HG03565 (cell line): ENCODE results near the gene TMEM107.
A peak's percentile ranks its signal among the peaks of the same experiment; 100 is the strongest.
"Not testable (repeated sequence)": the region's sequence is repeated elsewhere in the genome, so short reads cannot be mapped to it uniquely, and the experiment has no call there.

Source experiments
- ATAC-seq: cut with Tn5 transposase; IDR thresholded peaks from one replicate; pipeline ENCODE4 v1.9.1; 2021; ENCODE audit warnings: mild to moderate bottlenecking, moderate library complexity; ENCODE audit not compliant: unreplicated experiment

The TMEM107 gene

DNA sequence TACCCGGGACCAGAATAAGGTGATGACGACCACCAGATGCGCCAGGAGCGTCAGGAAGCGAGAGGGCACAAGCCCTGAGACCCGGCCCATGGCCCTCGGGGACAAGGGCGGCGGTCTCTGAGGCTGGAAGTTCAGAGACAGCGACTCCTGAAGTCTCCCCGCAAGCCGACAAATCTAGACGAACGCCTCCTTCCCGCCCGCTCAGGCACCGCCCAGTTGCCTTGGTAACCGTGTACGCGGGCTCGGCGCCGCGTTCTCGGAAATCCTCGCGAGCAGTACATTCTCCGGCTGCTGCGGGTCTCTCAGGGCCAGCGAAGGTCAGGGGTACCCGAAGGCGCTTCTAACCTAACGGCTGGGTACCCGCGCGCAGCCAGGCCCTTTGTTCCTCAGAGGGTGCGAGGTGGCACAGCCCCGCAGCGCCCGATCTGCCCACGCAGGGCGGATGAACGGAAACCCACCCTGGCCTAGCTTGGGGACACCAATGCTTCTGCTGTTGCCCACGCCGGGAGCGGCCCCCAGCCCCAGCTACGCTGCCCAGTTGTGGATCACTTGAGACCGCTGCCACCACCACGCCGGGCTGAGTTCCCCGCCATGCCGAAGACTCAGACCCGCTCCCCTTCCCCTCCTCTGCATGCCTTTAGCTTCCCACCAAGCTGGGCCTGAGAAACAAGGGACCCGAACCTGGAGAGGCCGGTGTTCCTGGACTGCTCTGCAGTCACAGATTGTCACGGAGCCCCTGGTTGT lies at the start of gene TMEM107:
Gene TMEM107 (minus strand): TSS at position 184 of the 744 bp plus-strand sequence. CDS start 94 bp downstream, at position 90.
- no peak for ATAC-seq

DNA sequence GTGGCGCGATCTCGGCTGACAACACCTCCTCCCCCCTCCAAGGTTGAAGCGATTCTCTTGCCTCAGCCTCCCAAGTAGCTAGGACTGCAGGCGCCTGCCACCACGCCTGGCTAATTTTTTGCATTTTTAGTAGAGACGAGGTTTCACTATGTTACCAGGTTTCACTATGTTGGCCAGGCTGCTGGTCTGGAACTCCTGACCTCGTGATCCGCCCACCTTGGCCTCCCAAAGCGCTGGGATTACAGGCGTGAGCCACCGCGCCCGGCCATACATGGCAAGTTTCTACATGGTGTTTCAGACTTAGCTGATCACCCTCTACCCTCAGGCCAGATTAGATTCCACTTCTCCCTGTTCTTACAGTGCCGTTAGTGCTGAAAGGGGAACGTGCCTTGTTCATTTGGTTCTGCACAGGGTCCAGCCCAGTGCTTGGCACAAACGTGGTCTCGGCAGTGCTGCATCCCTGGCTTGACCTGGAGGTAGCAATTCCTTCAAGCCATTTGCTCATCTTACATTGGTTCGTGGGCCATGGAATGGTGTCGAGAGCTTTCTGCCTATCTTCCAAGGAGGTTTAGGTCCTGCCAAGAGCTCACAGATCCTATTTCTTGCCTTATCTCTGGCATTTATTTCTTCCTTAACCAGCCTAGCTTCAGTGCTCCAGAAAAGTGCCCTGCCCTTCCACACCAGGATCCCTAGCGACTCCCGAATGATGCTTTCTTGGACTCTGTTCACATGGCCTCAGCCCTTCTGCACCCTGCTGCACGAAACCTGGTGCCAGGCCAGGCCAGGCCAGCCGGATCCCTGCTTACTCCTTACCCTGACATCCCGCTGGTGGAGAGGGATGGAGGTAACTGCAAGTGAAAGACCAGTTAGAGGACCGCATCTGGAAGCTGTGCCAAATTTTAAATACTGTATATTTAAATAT lies 49.0 kb upstream of the TMEM107 start:
- no peak for ATAC-seq

DNA sequence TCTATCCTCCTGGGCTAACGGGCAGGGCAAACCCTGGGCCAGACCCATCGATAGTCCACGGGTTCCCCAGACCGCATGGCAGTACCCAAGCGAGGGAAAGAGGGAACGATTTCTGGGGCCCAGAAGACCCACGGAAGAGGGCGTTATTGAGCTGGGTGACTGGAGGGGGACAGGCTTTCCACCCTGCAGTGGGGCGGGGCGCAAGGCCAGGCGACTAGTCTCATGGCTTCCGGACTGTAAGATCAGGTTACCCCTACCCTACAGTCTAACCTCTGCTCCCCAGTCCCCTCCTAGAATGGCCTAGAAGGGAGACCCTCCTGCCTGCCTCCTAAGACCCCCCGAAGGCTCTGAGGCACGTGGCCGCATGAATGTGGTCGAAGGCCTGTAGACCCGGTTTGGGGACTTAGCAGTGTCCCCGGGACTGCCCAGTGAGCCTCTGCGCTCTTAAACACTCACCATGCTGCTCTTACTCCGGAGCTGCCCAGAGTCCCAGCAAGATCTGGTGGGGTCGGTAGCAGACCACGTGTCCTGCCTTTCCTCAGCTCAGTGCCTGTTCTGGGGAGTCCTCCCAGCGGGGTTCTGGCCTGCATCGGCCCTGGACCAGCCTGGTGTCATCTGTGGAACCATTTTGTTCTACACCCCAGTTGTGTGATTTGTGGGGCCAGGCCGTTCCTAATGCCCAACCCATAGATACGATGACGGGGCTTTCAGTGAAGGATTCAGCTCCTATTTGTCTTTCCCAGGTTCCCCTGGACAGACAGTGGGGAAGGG lies 47.4 kb upstream of the TMEM107 start:
- ATAC-seq = no peak

DNA sequence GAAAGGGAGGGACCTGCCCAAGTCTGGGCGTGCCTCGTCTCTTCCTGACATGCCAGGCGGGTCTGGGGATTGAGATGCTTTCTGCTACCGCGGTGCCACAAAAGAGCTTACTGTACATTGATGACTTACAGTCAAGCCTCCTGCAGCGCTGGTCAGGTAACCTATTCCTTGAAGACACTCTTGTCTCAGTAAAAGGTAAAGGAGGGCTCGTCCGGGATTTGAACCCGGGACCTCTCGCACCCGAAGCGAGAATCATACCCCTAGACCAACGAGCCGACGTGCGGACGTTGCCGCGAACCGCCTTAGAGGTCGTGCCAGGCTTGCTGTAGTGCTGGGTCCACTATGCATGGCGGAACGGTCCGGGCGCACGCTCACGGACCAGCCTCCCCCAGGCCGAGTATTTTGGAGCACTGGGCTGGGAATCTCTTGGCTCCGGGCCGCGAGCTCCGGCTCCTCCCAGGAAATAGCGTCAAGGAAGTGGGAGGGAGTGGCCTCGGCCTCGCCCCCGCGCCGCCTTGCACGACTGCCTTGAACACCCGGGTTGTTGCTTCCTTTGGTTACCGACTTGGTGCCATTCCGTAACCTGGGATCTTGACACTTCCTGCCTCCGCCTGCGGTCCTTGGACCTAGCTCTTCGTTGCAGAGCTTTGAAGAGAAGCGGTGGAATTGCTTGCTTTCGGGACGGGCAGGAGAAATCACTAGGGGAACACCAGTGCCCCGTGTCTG lies 46.6 kb upstream of the TMEM107 start:
- peak; percentile 27 for ATAC-seq

DNA sequence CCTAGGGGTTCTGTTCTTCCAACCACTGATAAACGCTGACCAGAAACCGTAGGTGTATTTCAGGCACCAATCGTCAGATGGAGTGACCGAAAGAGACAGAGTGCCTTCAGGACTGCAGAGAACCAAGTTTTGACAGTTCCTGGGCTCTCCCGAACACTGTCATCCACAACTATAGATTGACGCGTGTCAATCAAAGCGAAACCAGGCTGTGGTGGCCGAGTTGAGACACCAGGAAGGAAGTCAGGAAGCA lies 46.1 kb upstream of the TMEM107 start:
- no peak for ATAC-seq

DNA sequence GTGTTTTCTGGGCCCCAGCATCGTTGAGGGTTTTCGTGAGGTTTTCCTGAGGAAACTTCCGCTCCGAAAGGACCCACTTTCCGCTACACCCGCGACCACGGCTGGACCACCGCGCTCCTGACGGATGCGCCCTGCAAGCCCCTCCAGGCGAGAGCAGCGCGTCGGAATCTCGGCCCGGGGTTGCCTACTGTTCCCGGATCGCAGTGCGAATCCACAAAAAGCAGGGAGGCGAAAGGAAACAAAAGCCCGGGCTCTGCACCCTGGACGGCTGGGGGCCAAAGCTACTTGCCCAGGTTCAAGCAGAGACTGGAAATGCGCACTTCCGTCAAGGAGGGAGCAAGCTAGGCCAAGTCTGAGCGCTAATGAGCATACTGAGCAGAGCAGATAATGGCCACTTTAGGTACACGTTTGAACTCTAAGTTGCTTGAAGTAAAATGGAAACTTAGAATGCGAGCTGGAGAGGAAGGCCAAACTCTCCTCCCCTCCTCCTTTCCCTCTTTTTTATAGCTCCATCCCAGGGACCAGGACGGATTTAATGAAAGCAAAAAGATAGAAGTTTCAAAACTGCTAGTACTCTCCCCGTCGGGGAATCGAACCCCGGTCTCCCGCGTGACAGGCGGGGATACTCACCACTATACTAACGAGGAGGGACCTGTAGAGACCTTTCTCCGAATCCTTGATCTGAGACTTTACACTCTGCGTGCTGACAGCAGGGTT lies 45.6 kb upstream of the TMEM107 start:
- ATAC-seq = peak; percentile 34

DNA sequence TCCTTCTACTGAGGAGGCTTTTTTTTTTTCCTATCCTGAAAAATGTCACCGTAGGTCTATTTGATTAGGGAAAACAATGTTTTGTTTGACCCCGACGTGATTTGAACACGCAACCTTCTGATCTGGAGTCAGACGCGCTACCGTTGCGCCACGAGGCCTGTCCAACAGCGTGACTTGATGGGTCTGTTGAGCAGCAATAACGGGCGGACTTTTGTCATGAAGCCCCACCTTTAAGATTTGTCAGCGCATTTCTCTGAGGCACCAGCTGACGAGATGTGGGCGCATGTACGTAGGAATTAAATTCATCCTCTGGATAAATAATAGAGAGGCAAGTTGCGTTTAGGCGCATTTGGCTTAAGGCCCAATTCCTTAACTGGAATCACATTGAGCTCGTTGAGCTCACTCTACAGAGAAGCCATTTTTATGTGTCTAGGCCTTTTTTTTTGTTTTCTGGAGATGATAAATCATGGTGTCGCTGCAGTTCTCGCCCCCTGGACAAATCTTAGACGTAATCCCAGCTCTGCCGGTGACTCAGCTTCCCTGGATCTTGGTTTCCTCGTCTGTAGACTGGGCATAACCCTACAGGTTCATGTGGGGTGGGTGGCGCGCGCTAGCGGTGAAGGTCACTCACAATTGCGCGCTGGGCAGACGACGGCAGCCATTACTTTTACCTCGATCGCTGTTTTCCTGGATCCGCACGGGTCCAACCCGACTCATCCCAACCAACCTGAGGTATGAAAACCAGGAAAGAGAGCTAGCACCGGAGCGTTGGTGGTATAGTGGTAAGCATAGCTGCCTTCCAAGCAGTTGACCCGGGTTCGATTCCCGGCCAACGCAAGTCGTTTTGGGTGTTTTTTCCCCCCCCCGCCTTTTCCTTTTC lies 44.8 kb upstream of the TMEM107 start:
- ATAC-seq = no peak

DNA sequence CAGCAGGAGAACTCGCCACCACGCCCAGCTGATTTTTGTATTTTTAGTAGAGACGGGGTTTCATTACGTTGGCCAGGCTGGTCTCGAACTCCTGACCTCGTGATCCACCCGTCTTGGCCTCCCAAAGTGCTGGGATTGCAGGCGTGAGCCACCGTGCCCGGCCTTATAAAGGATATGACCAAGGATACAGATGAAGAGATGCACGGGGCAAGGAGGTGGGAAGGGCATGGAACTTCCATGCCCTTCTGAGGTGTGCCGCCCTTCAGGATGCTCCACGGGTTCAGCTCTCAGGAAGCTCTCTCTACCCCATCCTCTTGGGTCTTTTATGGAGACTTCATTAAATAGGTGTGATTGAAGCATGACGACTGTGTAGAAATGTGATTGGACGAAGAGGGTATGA lies 37.8 kb upstream of the TMEM107 start:
- ATAC-seq = not testable (repeated sequence)

DNA sequence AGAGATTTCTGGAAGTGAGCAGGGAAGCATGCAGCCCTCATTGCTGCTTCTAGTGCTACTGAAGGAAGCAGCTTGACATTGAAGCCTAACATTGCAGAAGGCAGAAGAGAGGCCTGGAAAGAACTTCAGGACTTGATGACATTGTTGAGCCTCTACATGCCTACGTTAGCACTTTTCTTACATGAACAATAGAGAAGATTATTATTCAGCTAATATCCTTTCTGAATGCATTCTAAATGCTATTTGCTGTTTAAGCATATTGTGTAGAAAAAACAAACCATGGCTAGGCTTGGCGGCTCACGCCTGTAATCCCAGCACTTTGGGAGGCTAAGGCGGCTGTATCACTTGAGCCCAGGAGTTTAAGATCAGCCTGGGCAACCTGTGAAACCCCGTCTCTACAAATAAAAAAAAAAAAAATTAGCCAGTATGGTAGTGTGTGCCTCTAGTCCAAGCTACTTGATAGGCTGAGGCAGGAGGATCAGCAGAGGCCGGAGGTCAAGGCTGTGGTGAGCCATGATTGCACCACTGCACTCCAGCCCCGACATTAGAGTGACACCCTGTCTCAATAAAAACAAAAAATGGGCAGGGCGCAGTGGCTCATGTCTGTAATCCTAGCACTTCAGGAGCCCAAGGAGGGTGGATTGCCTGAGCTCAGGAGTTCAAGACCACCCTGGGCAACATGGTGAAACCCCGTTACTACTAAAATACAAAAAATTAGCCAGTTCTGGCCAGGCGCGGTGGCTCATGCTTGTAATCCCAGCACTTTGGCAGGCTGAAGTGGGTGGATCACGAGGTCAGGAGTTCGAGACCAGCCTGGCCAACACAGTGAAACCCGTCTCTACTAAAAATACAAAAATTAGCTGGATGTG lies 36.4 kb upstream of the TMEM107 start:
- ATAC-seq = no peak

DNA sequence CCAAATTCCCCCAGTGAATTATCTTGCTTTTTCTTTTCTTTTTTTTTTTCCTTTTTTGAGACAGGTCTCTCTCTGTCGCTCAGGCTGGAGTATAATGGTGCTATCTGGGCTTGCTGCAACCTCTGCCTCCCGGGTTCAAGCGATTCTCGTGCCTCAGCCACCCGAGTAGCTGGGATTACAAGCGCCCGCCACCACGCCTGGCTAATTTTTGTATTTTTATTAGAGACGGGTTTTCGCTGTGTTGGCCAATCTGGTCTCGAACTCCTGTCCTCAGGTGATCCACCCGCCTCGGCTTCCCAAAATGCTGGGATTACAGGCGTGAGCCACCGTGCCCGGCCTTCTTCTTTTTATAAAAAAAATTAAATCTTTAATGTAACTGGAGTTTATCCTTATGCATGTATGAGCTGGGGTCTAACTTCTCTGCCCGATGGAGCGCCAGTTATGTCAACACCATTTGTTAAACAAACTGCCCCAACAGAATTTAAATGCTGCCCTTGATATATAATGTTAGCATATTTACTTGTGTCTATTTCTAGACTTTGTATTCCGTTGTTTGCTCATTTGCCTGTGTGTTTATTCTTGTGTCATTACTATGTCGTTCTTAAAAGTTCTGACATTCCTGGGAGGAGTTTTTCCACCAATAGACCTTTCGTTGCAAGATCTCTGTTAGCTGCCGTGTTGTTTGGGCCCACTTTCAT lies 34.7 kb upstream of the TMEM107 start:
- ATAC-seq = no peak

DNA sequence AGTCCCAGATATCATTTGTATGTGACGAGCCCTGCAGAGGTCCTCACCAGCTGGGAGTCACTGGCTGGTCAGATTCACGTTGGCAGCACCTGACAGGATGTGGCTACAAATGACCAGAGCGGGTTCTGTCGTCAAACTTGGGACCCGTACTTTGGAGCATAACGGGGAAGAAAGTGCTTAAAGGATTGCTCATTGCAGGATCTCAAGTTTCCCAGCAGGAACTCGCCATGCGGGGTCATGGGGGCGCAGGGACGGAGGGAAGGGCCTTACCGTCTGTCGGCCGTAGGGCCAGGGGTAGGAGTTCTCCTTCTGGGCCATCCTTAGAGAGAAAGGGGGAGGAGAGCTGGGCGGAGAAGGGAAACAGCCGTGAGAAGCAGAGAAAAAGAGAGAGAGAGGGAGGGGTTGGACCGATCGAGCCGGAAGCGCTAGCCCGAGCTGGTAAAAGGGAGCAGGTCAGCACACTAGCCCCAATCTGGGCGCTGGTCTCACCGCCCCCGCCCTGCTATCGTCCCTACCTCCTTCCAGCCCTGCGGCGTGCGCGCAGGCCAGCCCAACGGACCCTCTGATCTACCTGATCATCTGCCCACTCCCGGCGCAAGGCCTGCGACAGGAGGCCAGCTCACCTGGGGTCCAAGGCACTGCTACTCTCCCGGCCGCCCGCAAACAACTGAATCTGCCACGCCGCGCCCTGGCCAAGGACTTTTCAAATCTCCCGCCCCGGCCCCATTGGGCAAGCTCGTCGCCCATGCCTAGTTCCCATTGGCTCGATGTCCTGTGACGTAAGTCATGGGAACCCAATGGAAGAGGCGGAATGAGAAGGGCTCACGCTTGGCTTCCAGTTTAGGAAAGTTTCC lies 34.0 kb upstream of the TMEM107 start, which contains the start of gene AURKB:
Gene AURKB (minus strand): TSS at position 669 of the 854 bp plus-strand sequence. CDS start 351 bp downstream, at position 318.
- ATAC-seq = peak; percentile 74

DNA sequence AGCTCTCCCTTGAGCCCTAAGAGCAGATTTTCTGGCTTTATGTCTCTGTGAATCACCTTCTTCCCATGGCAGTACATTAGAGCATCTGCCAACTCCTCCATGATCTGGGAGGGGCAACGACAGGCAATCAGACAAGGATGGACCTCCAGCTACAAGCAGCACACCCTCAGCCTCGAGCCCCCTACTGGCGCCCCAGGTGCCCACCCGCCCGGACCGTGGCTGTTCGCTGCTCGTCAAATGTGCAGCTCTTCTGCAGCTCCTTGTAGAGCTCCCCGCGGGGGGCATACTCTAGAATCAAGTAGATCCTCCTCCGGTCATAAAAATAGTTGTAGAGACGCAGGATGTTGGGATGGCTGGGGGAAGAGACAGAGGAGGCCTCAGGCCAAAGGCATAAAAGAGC lies 30.4 kb upstream of the TMEM107 start:
- ATAC-seq = no peak

DNA sequence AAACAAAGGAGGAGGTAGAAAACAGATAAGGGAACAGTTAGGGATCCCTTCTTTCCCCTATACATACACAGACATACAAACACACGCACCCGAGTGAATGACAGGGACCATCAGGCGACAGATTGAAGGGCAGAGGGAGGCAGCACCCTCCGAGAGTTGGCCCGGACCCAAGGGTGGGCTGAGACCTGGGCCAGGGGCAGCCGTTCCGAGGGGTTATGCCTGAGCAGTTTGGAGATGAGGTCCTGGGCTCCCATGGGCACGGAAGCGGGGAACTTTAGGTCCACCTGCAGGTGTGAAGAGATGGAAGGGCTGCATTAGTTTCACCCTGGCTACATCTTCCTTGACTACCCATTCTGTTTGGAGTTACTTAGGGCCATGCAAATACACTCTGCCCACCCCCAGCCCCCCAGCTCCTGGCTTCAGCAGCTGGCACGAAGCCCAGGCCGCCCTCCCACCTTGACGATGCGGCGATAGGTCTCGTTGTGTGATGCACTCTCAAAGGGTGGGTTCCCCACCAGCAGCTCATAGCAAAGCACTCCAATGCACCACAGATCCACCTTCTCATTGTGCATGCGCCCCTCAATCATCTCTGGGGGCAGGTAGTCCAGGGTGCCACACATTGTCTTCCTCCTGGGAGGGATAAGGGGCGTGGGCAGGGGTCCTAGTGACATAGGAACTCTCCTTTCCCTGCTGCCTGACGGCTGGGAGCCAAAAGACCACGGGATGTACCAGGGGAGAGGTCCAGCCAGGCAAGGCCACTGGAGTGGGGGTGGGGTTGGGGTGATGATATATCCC lies 28.8 kb upstream of the TMEM107 start:
- ATAC-seq = no peak

DNA sequence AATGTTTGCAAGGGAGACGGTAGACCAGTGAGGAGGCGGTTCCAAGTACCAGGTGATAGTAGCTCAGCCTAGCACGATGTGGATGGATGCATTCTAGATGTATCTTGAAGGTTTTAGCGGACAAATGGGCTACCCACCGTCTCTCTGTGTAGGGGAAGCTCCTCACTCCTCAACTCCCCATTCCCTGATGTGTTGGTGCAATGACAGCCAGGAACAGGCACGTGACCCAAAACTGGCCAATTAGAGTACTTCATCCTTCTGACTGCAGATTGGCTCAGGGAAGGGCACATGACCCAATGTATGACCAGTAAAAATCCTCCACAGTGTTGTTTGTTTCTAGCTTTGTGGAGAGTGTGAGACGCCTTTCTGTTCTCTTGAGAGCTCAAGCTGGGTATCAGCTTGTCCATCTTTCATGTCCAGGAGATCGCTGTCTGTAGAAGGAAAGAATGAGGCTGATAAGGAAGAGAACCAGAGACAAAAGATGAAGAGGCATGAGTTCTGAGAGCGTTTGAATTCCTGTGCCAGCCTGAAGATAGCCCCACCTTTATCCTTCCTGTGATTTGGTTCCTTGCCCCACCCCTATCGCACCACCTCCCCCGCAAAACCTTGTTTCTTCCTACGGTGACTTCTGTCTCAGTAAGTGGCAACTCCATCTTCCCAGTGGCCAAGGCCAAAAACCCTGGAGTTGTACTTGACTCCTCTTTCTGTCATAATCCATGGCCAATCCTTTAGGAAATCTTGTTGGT lies 16.1 kb upstream of the TMEM107 start:
- ATAC-seq = peak; percentile 25

DNA sequence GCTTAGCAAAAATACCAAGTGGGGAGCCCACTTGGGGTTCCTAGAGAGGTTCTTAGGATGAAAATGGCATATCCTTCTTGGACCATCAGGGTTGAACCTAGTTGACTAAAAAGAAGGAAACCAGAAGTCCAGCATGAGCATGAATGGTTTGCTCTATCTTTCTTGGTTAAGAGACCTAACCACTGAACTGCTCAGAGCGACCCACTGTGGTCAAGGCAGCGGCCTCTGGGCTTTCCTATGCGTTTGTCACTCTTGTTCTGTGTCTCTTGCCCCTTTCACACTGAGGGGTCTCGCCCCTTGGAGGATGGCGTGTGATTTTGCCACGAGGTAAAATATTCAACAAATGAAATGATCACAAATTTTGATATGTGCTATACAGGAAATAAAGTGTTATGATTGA lies 14.3 kb upstream of the TMEM107 start:
- ATAC-seq = no peak
